H1 (cell line): ENCODE results near the gene CMKLR1. TPM values are rescaled to one million over a fixed set of nuclear protein-coding genes. Genes with fewer than 3 reads are reported as not detected.

ENCODE experiments used
- CTCF ChIA-PET: fragments of 300-600 bp; sonication (Branson Sonifier 250); formaldehyde crosslinking; loops from one replicate; lab custom pipeline; 2021; ENCODE audit not compliant: partially characterized antibody; lab: Charles Lee
- POLR2A ChIA-PET: fragments of 300-600 bp; sonication (Branson Sonifier 250); formaldehyde crosslinking; loops from one replicate; lab custom pipeline; 2021; ENCODE audit warnings: inconsistent platforms; ENCODE audit not compliant: partially characterized antibody; lab: Charles Lee
- DNase-seq, 2 experiments: peaks; one replicate each; pipeline versions ENCODE4 v3.0.0 to v3.0.0-alpha.2; 2010 to 2022; ENCODE audit warnings: low spot score in 2 of 2, low read depth in 1 of 2, mixed read lengths in 1 of 2
- FAIRE-seq: peaks from 2 replicates; lab custom pipeline; 2011; peaks lifted over from hg19 to GRCh38; lab: Jason Lieb, UNC
- H2AFZ ChIP-seq: 2 replicates; pipeline ENCODE4 v1.8.1; 2012; ENCODE audit warnings: low read length, inconsistent platforms
- H2AK5ac ChIP-seq: 2 replicates; pipeline ENCODE4 v1.6.1; 2013; ENCODE audit warnings: low read depth, low read length
- H2BK120ac ChIP-seq: replicated peaks from 2 replicates; pipeline ENCODE3; 2013; ENCODE audit warnings: low read depth, low read length, inconsistent platforms
- H2BK12ac ChIP-seq: 2 replicates; pipeline ENCODE4 v1.6.1; 2013; ENCODE audit warnings: low read depth, low read length
- H2BK15ac ChIP-seq: 2 replicates; pipeline ENCODE4 v1.6.1; 2013; ENCODE audit warnings: low read length
- H2BK20ac ChIP-seq: 2 replicates; pipeline ENCODE4 v1.6.1; 2013; ENCODE audit warnings: low read length
- H2BK5ac ChIP-seq: 2 replicates; pipeline ENCODE4 v1.6.1; 2013; ENCODE audit warnings: low read depth, low read length
- H3K14ac ChIP-seq: 2 replicates; pipeline ENCODE4 v1.6.1; 2013; ENCODE audit warnings: inconsistent platforms; ENCODE audit not compliant: insufficient read length
- H3K18ac ChIP-seq: 2 replicates; pipeline ENCODE4 v1.6.1; 2013; ENCODE audit warnings: low read length; ENCODE audit errors: extremely low read depth
- H3K23ac ChIP-seq: 2 replicates; pipeline ENCODE4 v1.6.1; 2013; ENCODE audit warnings: inconsistent platforms; ENCODE audit not compliant: insufficient read length
- H3K23me2 ChIP-seq: 2 replicates; pipeline ENCODE4 v1.6.1; 2013; ENCODE audit warnings: low read depth, low read length
- H3K27ac ChIP-seq: 2 replicates; pipeline ENCODE4 v1.6.1; 2011; ENCODE audit warnings: low read depth, low read length, inconsistent platforms
- H3K27me3 ChIP-seq, 4 experiments: replicated peaks in 1 of 4; 1 replicate in 1 of 4; 2 replicates in 3 of 4; pipeline versions ENCODE4 v1.6.1 to v1.8.1; 2011 to 2013; ENCODE audit warnings: low read length in 3 of 4, mild to moderate bottlenecking in 3 of 4, inconsistent platforms in 2 of 4, mixed read lengths in 2 of 4, moderate library complexity in 1 of 4; ENCODE audit not compliant: control insufficient read depth in 3 of 4, insufficient read depth in 3 of 4; ENCODE audit errors: extremely low read depth in 1 of 4
- H3K36me3 ChIP-seq, 4 experiments: 2 replicates each; pipeline versions ENCODE4 v1.6.1 to v1.8.1; 2011 to 2013; ENCODE audit warnings: mild to moderate bottlenecking in 4 of 4, low read length in 3 of 4, moderate library complexity in 2 of 4, control low read depth in 1 of 4, inconsistent platforms in 1 of 4; ENCODE audit not compliant: insufficient read depth in 4 of 4, control insufficient read depth in 2 of 4
- H3K4ac ChIP-seq: replicated peaks from 2 replicates; pipeline ENCODE3; 2013; ENCODE audit warnings: low read length, low read depth, mixed read lengths, inconsistent platforms; ENCODE audit not compliant: insufficient read length
- H3K4me1 ChIP-seq, 4 experiments: replicated peaks in 1 of 4; 1 replicate in 1 of 4; 2 replicates in 3 of 4; pipeline versions ENCODE4 v1.6.1 to v1.8.1; 2011 to 2013; ENCODE audit warnings: low read length in 3 of 4, inconsistent platforms in 2 of 4, mixed read lengths in 1 of 4; ENCODE audit not compliant: insufficient read depth in 4 of 4, control insufficient read depth in 3 of 4
- H3K4me2 ChIP-seq, 2 experiments: 2 replicates each; pipeline versions ENCODE4 v1.6.1 to v1.8.1; 2011 to 2013; ENCODE audit warnings: low read depth in 2 of 2, low read length in 2 of 2, control low read depth in 1 of 2, inconsistent platforms in 1 of 2, mild to moderate bottlenecking in 1 of 2; ENCODE audit not compliant: insufficient read depth in 1 of 2
- H3K4me3 ChIP-seq, 4 experiments: fragments of 200-600, 300-600 bp in 1 of 4; sonication (generic), shearing (Covaris generic), sonication (Bioruptor Twin) in 1 of 4; 2 replicates each; pipeline versions ENCODE4 v1.5.1 to v1.8.1; 2011 to 2016; ENCODE audit warnings: low read length in 4 of 4, low read depth in 3 of 4, control low read depth in 2 of 4, inconsistent platforms in 2 of 4, mild to moderate bottlenecking in 2 of 4, mixed read lengths in 1 of 4, moderate library complexity in 1 of 4; ENCODE audit not compliant: insufficient read depth in 2 of 4; ENCODE audit errors: extremely low read depth in 1 of 4
- H3K56ac ChIP-seq: replicated peaks from 2 replicates; pipeline ENCODE3; 2013; ENCODE audit warnings: low read depth, mild to moderate bottlenecking, mixed read lengths, low read length, inconsistent platforms; ENCODE audit not compliant: insufficient read length
- H3K79me1 ChIP-seq: 2 replicates; pipeline ENCODE4 v1.6.1; 2013; ENCODE audit warnings: low read depth, low read length, control low read depth
- H3K79me2 ChIP-seq, 2 experiments: 2 replicates each; pipeline versions ENCODE4 v1.6.1 to v1.8.1; 2012 to 2013; ENCODE audit warnings: low read length in 2 of 2, mild to moderate bottlenecking in 2 of 2, inconsistent platforms in 1 of 2; ENCODE audit not compliant: insufficient read depth in 2 of 2, control insufficient read depth in 1 of 2
- H3K9ac ChIP-seq, 4 experiments: replicated peaks in 1 of 4; 1 replicate in 1 of 4; 2 replicates in 3 of 4; pipeline versions ENCODE4 v1.6.1 to v1.8.1; 2011 to 2013; ENCODE audit warnings: low read depth in 3 of 4, low read length in 3 of 4, control low read depth in 2 of 4, mild to moderate bottlenecking in 2 of 4, moderate library complexity in 2 of 4, inconsistent platforms in 1 of 4; ENCODE audit errors: extremely low read depth in 1 of 4
- H3K9me3 ChIP-seq, 2 experiments: 2 replicates each; pipeline versions ENCODE4 v1.6.1 to v1.8.1; 2012 to 2013; ENCODE audit warnings: mild to moderate bottlenecking in 2 of 2, moderate library complexity in 2 of 2, control low read depth in 1 of 2, inconsistent platforms in 1 of 2, low read depth in 1 of 2, low read length in 1 of 2, mixed read lengths in 1 of 2; ENCODE audit not compliant: insufficient read depth in 2 of 2
- H4K20me1 ChIP-seq, 2 experiments: replicated peaks in 1 of 2; 2 replicates each; pipeline versions ENCODE3 to v1.8.1; 2011 to 2013; ENCODE audit warnings: inconsistent platforms in 2 of 2, low read length in 2 of 2, mild to moderate bottlenecking in 1 of 2; ENCODE audit not compliant: insufficient read depth in 2 of 2, control insufficient read depth in 1 of 2
- H4K5ac ChIP-seq: 2 replicates; pipeline ENCODE4 v1.6.1; 2013; ENCODE audit warnings: low read length, low read depth, mixed read lengths, inconsistent platforms; ENCODE audit not compliant: insufficient read length
- H4K8ac ChIP-seq: 2 replicates; pipeline ENCODE4 v1.8.0; 2013; ENCODE audit warnings: mild to moderate bottlenecking, moderate library complexity, low read length, inconsistent platforms; ENCODE audit not compliant: insufficient read depth; ENCODE audit errors: extremely low read depth
- H4K91ac ChIP-seq: replicated peaks from 2 replicates; pipeline ENCODE3; 2013; ENCODE audit warnings: low read length, mixed read lengths, inconsistent platforms; ENCODE audit not compliant: insufficient read length
- EZH2 ChIP-seq: fragments of 200-600 bp; sonication (generic); IDR thresholded peaks from 2 replicates; pipeline ENCODE4 v1.7.1; 2012; ENCODE audit warnings: low read depth, mild to moderate bottlenecking, moderate library complexity, low read length, inconsistent platforms; ENCODE audit not compliant: severe bottlenecking
- HDAC2 ChIP-seq, 2 experiments: fragments of 300-600 bp in 1 of 2; sonication (generic) in 1 of 2; IDR thresholded peaks; 2 replicates each; pipeline ENCODE4 v1.6.1; 2011 to 2012; ENCODE audit warnings: low read depth in 2 of 2, low read length in 2 of 2, mild to moderate bottlenecking in 2 of 2, moderate library complexity in 2 of 2, borderline replicate concordance in 1 of 2, inconsistent platforms in 1 of 2
- KDM1A ChIP-seq: fragments of 200-600, 300-600 bp; sonication (generic); IDR thresholded peaks from 2 replicates; pipeline ENCODE4 v1.7.1; 2016; ENCODE audit warnings: mild to moderate bottlenecking, low read length, borderline replicate concordance
- RAD21 ChIP-seq, 2 experiments: IDR thresholded peaks in 1 of 2; conservative IDR thresholded peaks in 1 of 2; 2 replicates each; pipeline ENCODE4 v1.6.1; 2011; ENCODE audit warnings: low read depth in 2 of 2, low read length in 2 of 2, improper control_type of control experiment in 1 of 2, inconsistent platforms in 1 of 2, mild to moderate bottlenecking in 1 of 2, moderate library complexity in 1 of 2
- RNF2 ChIP-seq: fragments of 200-900, 300-1000 bp; sonication (generic); IDR thresholded peaks from 2 replicates; pipeline ENCODE4 v1.7.1; 2016; ENCODE audit warnings: borderline replicate concordance, low read depth, mild to moderate bottlenecking, antibody characterized with exemption, low read length; ENCODE audit not compliant: poor library complexity, severe bottlenecking; ENCODE audit errors: missing control alignments
- SIN3A ChIP-seq, 2 experiments: IDR thresholded peaks in 1 of 2; conservative IDR thresholded peaks in 1 of 2; 2 replicates each; pipeline ENCODE4 v1.6.1; 2011 to 2012; ENCODE audit warnings: low read length in 2 of 2, improper control_type of control experiment in 1 of 2, low read depth in 1 of 2, mild to moderate bottlenecking in 1 of 2
- SIRT6 ChIP-seq: IDR thresholded peaks from one replicate; pipeline ENCODE4 v1.7.1; 2012; ENCODE audit warnings: low read length, inconsistent platforms
- WGBS, 2 experiments: shearing (Covaris generic) in 1 of 2; methylation state at CpG; one replicate each; pipeline versions ENCODE4 v1.1.6 to v1.1.7; 2013 to 2015; ENCODE audit warnings: low lambda C conversion rate in 2 of 2, mixed read lengths in 2 of 2, inconsistent platforms in 1 of 2, low coverage in 1 of 2, missing lambda C conversion rate in 1 of 2; ENCODE audit not compliant: insufficient replicate concordance in 2 of 2, insufficient coverage in 1 of 2, insufficient read length in 1 of 2; ENCODE audit errors: extremely low coverage in 1 of 2, missing lambda C conversion rate in 1 of 2; 5-methylcytosine and 5-hydroxymethylcytosine counted together
- polyA plus RNA-seq, 7 experiments: library from polyadenylated mRNA; depleted of rRNA in 3 of 7; stranded (reverse) in 5 of 7; unstranded in 2 of 7; fragments of >200 nt in 5 of 7; fragments of 200-250 nt in 2 of 7; gene quantifications; 1 replicate in 5 of 7; 2 replicates in 1 of 7; 4 replicates in 1 of 7; pipeline versions ENCODE4 v1.2.1 to v1.2.3, GENCODE V29; 2011 to 2013; ENCODE audit warnings: missing spikeins in 2 of 7, mixed read lengths in 2 of 7
- total RNA-seq: library from RNA; stranded (reverse); fragmentation: NEBNext Ultra II Directional; extraction: Animal tissue kit (Norgen Biotek cat#: 25700); gene quantifications from 2 replicates; pipeline ENCODE4 v1.2.1, GENCODE V29; 2021
- TF ChIP-seq, protein P1 (sequence below): IDR thresholded peaks from 2 replicates; pipeline ENCODE4 v1.6.1; 2012; ENCODE audit warnings: inconsistent platforms

Gene CMKLR1
- total and polyA plus RNA-seq, 2 of the 8 experiments (the other 6 are each of a cell fraction or from before 2014, with no cell fraction given): 2.1 to 2.8 TPM

DNA sequence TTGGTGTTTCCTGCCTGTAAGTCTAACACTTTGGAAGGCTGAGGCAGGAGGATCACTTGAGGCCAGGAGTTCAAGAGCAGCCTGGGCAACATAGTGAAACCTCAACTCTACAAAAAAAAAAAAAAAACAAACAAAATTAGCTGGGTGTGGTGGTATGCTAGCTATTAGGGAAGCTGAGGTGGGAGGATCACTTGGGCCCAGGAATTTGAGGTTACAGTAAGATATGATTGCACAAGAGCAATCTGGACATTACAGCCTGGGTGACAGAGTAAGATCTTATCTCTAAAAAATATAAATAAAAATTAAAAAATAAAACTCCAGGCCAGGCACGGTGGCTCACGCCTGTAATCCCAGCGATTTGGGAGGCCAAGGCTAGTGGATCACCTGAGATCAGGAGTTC lies 39.8 kb upstream of the CMKLR1 start:
- Histone ChIP-seq H3K4me2 (no peak overlapping the region), H4K20me1 (no peaks in the 10 kb centered on the region), H3K4me1 (no peaks in the 10 kb centered on the region), H4K8ac (no peak overlapping the region), H4K5ac (no peak overlapping the region), H3K79me1 (no peaks in the 10 kb centered on the region), H3K79me2 (no peaks in the 10 kb centered on the region), H2BK5ac (no peak overlapping the region), H3K23ac (no peak overlapping the region), H3K4me3 (no peak overlapping the region), H3K18ac (no peak overlapping the region), H3K9ac (no peak overlapping the region), H2BK15ac (no peak overlapping the region), H2AFZ (no peak overlapping the region), H3K9me3 (peaks cover 10 to 13% of the 10 kb centered on the region in 2 experiments; a peak in 2 of 4 replicates), H2AK5ac (no peak overlapping the region)
- WGBS, 2 experiments: 96% methylated on average over 3 of the region's 3 CpGs; no CpG with 5 or more reads in 1 of the 2 experiments
- no peak for FAIRE-seq
- ChIA-PET POLR2A (interaction anchor here (1.2 kb wide), 1 partner anchor 132 kb away, joined by 3 read pairs; no protein-coding TSS in a partner anchor), CTCF (interaction anchor here (1.0 to 1.6 kb wide), 2 partner anchors 8 to 170 kb away, joined by 3 to 6 read pairs; no protein-coding TSS in a partner anchor)
- no peak for TF ChIP-seq EZH2
- no peak for TF ChIP-seq SIRT6
- no peak for TF ChIP-seq HDAC2 (IDR thresholded peaks at IDR 0.05; ENCODE audit: borderline replicate concordance in 1 of 2, low read depth in 2 of 2, low read length in 2 of 2)
- no peak for TF ChIP-seq SIN3A (conservative IDR thresholded peaks at IDR 0.05 in 1 of 2, IDR thresholded peaks at IDR 0.05 in 1 of 2; ENCODE audit: low read depth in 1 of 2, low read length in 2 of 2)
- TF ChIP-seq, protein P1, sequence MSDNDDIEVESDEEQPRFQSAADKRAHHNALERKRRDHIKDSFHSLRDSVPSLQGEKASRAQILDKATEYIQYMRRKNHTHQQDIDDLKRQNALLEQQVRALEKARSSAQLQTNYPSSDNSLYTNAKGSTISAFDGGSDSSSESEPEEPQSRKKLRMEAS: no peak
- no peak for TF ChIP-seq RAD21 (IDR thresholded peaks at IDR 0.05 in 1 of 2, conservative IDR thresholded peaks at IDR 0.05 in 1 of 2; ENCODE audit: low read depth in 2 of 2, low read length in 2 of 2)
- no peak for TF ChIP-seq RNF2
- no peak for TF ChIP-seq KDM1A
- TF ChIP-seq, all 59 proteins: peak for 0
- no peak overlapping the region for H3K14ac ChIP-seq
- H3K27me3 ChIP-seq: no peaks in the 10 kb centered on the region
- H3K23me2 ChIP-seq: no peaks in the 10 kb centered on the region
- no peak overlapping the region for H3K56ac ChIP-seq
- H3K27ac ChIP-seq: no peak overlapping the region
- no peak overlapping the region for H4K91ac ChIP-seq
- H3K36me3 ChIP-seq: peaks cover 0 to 3% (median 0%) of the 10 kb centered on the region in 4 experiments; a peak in 1 of 8 replicates
- H2BK120ac ChIP-seq: no peak overlapping the region
- no peak overlapping the region for H2BK12ac ChIP-seq
- DNase-seq: no peak
- H3K4ac ChIP-seq: no peak overlapping the region
- no peak overlapping the region for H2BK20ac ChIP-seq
